ENCODE data around the gene NPB.

DNA sequence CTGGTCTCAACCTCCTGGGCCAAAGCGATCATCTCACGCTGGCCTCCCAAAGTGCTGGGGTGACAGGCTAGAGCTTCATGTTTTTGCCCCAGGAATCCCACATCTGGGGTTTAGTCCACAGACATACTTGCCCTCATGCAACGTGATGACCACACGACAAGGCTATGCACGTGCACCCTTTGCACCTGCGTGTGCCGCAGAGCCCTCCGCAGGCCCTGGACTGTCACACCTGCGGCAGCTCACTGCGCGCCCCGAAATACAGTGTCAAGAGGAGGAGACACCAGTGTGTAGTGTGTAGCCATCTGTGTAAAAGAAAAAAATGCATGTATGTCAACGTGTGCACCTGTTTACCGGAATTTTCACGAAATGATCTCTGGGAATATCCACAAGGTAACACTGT lies 48.5 kb downstream of the NPB start:
- no peak for TF ChIP-seq CTCF (IDR thresholded peaks at IDR 0.05; ENCODE audit: low read depth, low read length, poor library complexity, severe bottlenecking)
- no peak for TF ChIP-seq EZH2phosphoT487 (IDR thresholded peaks at IDR 0.05; ENCODE audit: borderline replicate concordance, low read length)

All from DOHH2 (cell line).